HEK293 (cell line): ENCODE data around the gene PDE4B.

ENCODE experiments used
- CTCF ChIA-PET: fragments of 350-600 bp; formaldehyde crosslinking; extraction: SDS; loops from one replicate; lab custom pipeline; 2021; ENCODE audit warnings: antibody characterized with exemption; lab: Yijun Ruan, JAX
- POLR2A ChIA-PET: fragments of 300-600 bp; formaldehyde crosslinking; extraction: SDS; loops from one replicate; lab custom pipeline; 2020; ENCODE audit warnings: antibody characterized with exemption, inconsistent platforms; lab: Yijun Ruan, JAX
- H3K27ac ChIP-seq: fragments of 200-500 bp; sonication (Bioruptor generic); 2 replicates; pipeline ENCODE4 v1.5.1; 2014; ENCODE audit warnings: low read depth, low read length, control low read depth, inconsistent platforms; ENCODE audit errors: extremely low read depth
- H3K36me3 ChIP-seq, 2 experiments: fragments of 200-500 bp in 1 of 2; sonication (Bioruptor generic) in 1 of 2; 1 replicate in 1 of 2; 2 replicates in 1 of 2; pipeline ENCODE4 v1.5.1; 2014 to 2017; ENCODE audit warnings: inconsistent platforms in 2 of 2, low read length in 2 of 2; ENCODE audit not compliant: control insufficient read depth in 2 of 2, insufficient read depth in 1 of 2
- H3K4me1 ChIP-seq: fragments of 200-500 bp; sonication (Bioruptor generic); 2 replicates; pipeline ENCODE4 v1.5.1; 2014; ENCODE audit warnings: mild to moderate bottlenecking, low read length, inconsistent platforms; ENCODE audit not compliant: control insufficient read depth, insufficient read depth
- H3K4me3 ChIP-seq: 2 replicates; pipeline ENCODE4 v1.5.1; 2011; ENCODE audit warnings: low read depth, mild to moderate bottlenecking, control low read depth, low read length, moderate library complexity
- H3K9me3 ChIP-seq: fragments of 200-500 bp; sonication (Bioruptor generic); 2 replicates; pipeline ENCODE4 v1.5.1; 2014; ENCODE audit warnings: low read depth, low read length, inconsistent platforms; ENCODE audit not compliant: control insufficient read depth, insufficient read depth
- KLF1 ChIP-seq: fragments of 450-650 bp; formaldehyde crosslinking; IDR thresholded peaks from 2 replicates; pipeline ENCODE4 v1.5.1; 2016; ENCODE audit warnings: missing biosample characterization, missing genetic modification characterization
- MZF1 ChIP-seq: fragments of 450-650 bp; formaldehyde crosslinking; IDR thresholded peaks from 2 replicates; pipeline ENCODE4 v1.5.1; 2017; ENCODE audit warnings: missing biosample characterization, missing genetic modification characterization, borderline replicate concordance
- SP3 ChIP-seq: fragments of 450-650 bp; formaldehyde crosslinking; IDR thresholded peaks from 2 replicates; pipeline ENCODE4 v1.5.1; 2016; ENCODE audit warnings: missing biosample characterization, missing genetic modification characterization
- ZFP37 ChIP-seq: fragments of 450-650 bp; formaldehyde crosslinking; IDR thresholded peaks from 2 replicates; pipeline ENCODE4 v1.5.1; 2016; ENCODE audit warnings: missing biosample characterization, missing genetic modification characterization
- ZFP41 ChIP-seq: fragments of 450-650 bp; formaldehyde crosslinking; IDR thresholded peaks from 2 replicates; pipeline ENCODE4 v1.5.1; 2016; ENCODE audit warnings: missing biosample characterization, missing genetic modification characterization, borderline replicate concordance
- ZFP69B ChIP-seq: fragments of 450-650 bp; formaldehyde crosslinking; IDR thresholded peaks from 2 replicates; pipeline ENCODE4 v1.5.1; 2016; ENCODE audit warnings: missing biosample characterization, missing genetic modification characterization
- ZNF132 ChIP-seq: fragments of 450-650 bp; formaldehyde crosslinking; IDR thresholded peaks from 2 replicates; pipeline ENCODE4 v1.5.1; 2017; ENCODE audit warnings: missing biosample characterization, missing genetic modification characterization, borderline replicate concordance
- ZNF133 ChIP-seq: fragments of 450-650 bp; formaldehyde crosslinking; IDR thresholded peaks from 2 replicates; pipeline ENCODE4 v1.5.1; 2016; ENCODE audit warnings: missing biosample characterization, missing genetic modification characterization
- ZNF138 ChIP-seq: fragments of 450-650 bp; formaldehyde crosslinking; IDR thresholded peaks from 2 replicates; pipeline ENCODE4 v1.5.1; 2016; ENCODE audit warnings: missing biosample characterization, missing genetic modification characterization, borderline replicate concordance
- ZNF514 ChIP-seq: fragments of 450-650 bp; formaldehyde crosslinking; IDR thresholded peaks from 2 replicates; pipeline ENCODE4 v1.5.1; 2016; ENCODE audit warnings: missing biosample characterization, missing genetic modification characterization
- ZNF544 ChIP-seq: fragments of 450-650 bp; formaldehyde crosslinking; IDR thresholded peaks from 2 replicates; pipeline ENCODE4 v1.5.0; 2017; ENCODE audit warnings: missing biosample characterization, missing genetic modification characterization
- ZNF560 ChIP-seq: fragments of 450-650 bp; formaldehyde crosslinking; IDR thresholded peaks from 2 replicates; pipeline ENCODE4 v1.5.1; 2017; ENCODE audit warnings: missing biosample characterization, missing genetic modification characterization, borderline replicate concordance
- ZNF571 ChIP-seq: fragments of 450-650 bp; formaldehyde crosslinking; IDR thresholded peaks from 2 replicates; pipeline ENCODE4 v1.5.0; 2017; ENCODE audit warnings: missing biosample characterization, missing genetic modification characterization
- ZNF701 ChIP-seq: fragments of 450-650 bp; formaldehyde crosslinking; IDR thresholded peaks from 2 replicates; pipeline ENCODE4 v1.5.1; 2016; ENCODE audit warnings: missing biosample characterization, missing genetic modification characterization
- TF ChIP-seq, protein P1 (sequence below): IDR thresholded peaks from 2 replicates; pipeline ENCODE4 v1.6.1; 2011; ENCODE audit warnings: mild to moderate bottlenecking, low read depth, low read length, borderline replicate concordance
- TF ChIP-seq, protein P2 (sequence below): fragments of 450-650 bp; formaldehyde crosslinking; IDR thresholded peaks from 2 replicates; pipeline ENCODE4 v1.5.1; 2016; ENCODE audit warnings: missing biosample characterization, missing genetic modification characterization
- TF ChIP-seq, protein P3 (sequence below): fragments of 450-650 bp; formaldehyde crosslinking; IDR thresholded peaks from 2 replicates; pipeline ENCODE4 v1.5.1; 2016; ENCODE audit warnings: missing biosample characterization, missing genetic modification characterization
- TF ChIP-seq, protein P4 (sequence below): fragments of 450-650 bp; formaldehyde crosslinking; IDR thresholded peaks from 2 replicates; pipeline ENCODE4 v1.5.1; 2016; ENCODE audit warnings: missing biosample characterization, missing genetic modification characterization
- TF ChIP-seq, protein P5 (sequence below): fragments of 450-650 bp; formaldehyde crosslinking; IDR thresholded peaks from 2 replicates; pipeline ENCODE4 v1.5.1; 2016; ENCODE audit warnings: missing biosample characterization, missing genetic modification characterization

The PDE4B gene

DNA sequence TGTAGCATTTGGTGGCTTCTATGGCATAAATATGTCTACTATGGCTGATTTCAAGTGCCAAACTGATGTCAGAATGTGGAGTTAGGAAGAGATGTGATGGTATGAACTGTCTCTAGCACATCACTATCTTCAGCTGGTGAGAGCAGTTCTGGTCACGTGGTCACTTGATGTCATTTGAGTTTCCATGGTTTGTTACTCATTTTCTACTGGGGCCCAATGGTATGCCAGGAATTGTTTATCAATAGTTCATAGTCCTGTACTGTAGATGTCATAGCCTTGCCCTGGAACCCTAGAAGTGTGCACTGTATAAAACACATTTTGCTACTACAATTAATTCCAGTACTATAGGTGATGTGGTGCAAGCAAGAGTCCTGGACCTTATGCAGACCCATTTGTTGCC, 153.7 kb downstream of the PDE4B start:
- Histone ChIP-seq H3K27ac (no peak overlapping the region), H3K36me3 (no peaks in the 10 kb centered on the region), H3K9me3 (no peaks in the 10 kb centered on the region), H3K4me3 (no peak overlapping the region), H3K4me1 (no peaks in the 10 kb centered on the region)
- ChIA-PET POLR2A (no interaction called here), CTCF (interaction anchor here (1.4 kb wide), 1 partner anchor 307 kb away, joined by 3 read pairs; no protein-coding TSS in a partner anchor)
- TF ChIP-seq MZF1: no peak
- TF ChIP-seq, protein P1, sequence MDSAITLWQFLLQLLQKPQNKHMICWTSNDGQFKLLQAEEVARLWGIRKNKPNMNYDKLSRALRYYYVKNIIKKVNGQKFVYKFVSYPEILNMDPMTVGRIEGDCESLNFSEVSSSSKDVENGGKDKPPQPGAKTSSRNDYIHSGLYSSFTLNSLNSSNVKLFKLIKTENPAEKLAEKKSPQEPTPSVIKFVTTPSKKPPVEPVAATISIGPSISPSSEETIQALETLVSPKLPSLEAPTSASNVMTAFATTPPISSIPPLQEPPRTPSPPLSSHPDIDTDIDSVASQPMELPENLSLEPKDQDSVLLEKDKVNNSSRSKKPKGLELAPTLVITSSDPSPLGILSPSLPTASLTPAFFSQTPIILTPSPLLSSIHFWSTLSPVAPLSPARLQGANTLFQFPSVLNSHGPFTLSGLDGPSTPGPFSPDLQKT: no peak
- TF ChIP-seq ZFP69B (tag by site-specific recombination): no peak
- no peak for TF ChIP-seq ZNF132
- no peak for TF ChIP-seq KLF1 (tag by site-specific recombination)
- TF ChIP-seq ZFP41 (tag by site-specific recombination): no peak
- no peak for TF ChIP-seq ZNF133 (tag by site-specific recombination)
- TF ChIP-seq, protein P2, sequence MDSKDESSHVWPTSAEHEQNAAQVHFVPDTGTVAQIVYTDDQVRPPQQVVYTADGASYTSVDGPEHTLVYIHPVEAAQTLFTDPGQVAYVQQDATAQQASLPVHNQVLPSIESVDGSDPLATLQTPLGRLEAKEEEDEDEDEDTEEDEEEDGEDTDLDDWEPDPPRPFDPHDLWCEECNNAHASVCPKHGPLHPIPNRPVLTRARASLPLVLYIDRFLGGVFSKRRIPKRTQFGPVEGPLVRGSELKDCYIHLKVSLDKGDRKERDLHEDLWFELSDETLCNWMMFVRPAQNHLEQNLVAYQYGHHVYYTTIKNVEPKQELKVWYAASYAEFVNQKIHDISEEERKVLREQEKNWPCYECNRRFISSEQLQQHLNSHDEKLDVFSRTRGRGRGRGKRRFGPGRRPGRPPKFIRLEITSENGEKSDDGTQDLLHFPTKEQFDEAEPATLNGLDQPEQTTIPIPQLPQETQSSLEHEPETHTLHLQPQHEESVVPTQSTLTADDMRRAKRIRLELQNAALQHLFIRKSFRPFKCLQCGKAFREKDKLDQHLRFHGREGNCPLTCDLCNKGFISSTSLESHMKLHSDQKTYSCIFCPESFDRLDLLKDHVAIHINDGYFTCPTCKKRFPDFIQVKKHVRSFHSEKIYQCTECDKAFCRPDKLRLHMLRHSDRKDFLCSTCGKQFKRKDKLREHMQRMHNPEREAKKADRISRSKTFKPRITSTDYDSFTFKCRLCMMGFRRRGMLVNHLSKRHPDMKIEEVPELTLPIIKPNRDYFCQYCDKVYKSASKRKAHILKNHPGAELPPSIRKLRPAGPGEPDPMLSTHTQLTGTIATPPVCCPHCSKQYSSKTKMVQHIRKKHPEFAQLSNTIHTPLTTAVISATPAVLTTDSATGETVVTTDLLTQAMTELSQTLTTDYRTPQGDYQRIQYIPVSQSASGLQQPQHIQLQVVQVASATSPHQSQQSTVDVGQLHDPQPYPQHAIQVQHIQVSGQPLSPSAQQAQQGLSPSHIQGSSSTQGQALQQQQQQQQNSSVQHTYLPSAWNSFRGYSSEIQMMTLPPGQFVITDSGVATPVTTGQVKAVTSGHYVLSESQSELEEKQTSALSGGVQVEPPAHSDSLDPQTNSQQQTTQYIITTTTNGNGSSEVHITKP: no peak
- no peak for TF ChIP-seq ZNF701 (tag by site-specific recombination)
- TF ChIP-seq ZNF544 (tag by site-specific recombination): no peak
- no peak for TF ChIP-seq SP3 (tag by site-specific recombination)
- no peak for TF ChIP-seq ZNF571 (tag by site-specific recombination)
- TF ChIP-seq, protein P3, sequence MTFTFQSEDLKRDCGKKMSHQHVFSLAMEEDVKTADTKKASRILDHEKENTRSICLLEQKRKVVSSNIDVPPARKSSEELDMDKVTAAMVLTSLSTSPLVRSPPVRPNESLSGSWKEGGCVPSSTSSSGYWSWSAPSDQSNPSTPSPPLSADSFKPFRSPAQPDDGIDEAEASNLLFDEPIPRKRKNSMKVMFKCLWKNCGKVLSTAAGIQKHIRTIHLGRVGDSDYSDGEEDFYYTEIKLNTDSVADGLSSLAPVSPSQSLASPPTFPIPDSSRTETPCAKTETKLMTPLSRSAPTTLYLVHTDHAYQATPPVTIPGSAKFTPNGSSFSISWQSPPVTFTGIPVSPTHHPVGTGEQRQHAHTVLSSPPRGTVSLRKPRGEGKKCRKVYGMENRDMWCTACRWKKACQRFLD (tag by site-specific recombination): no peak
- TF ChIP-seq, protein P4, sequence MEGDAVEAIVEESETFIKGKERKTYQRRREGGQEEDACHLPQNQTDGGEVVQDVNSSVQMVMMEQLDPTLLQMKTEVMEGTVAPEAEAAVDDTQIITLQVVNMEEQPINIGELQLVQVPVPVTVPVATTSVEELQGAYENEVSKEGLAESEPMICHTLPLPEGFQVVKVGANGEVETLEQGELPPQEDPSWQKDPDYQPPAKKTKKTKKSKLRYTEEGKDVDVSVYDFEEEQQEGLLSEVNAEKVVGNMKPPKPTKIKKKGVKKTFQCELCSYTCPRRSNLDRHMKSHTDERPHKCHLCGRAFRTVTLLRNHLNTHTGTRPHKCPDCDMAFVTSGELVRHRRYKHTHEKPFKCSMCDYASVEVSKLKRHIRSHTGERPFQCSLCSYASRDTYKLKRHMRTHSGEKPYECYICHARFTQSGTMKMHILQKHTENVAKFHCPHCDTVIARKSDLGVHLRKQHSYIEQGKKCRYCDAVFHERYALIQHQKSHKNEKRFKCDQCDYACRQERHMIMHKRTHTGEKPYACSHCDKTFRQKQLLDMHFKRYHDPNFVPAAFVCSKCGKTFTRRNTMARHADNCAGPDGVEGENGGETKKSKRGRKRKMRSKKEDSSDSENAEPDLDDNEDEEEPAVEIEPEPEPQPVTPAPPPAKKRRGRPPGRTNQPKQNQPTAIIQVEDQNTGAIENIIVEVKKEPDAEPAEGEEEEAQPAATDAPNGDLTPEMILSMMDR (tag by site-specific recombination): no peak
- no peak for TF ChIP-seq ZNF138 (tag by site-specific recombination)
- no peak for TF ChIP-seq ZNF514
- no peak for TF ChIP-seq ZFP37 (tag by site-specific recombination)
- no peak for TF ChIP-seq ZNF560 (tag by site-specific recombination)
- TF ChIP-seq, protein P5, sequence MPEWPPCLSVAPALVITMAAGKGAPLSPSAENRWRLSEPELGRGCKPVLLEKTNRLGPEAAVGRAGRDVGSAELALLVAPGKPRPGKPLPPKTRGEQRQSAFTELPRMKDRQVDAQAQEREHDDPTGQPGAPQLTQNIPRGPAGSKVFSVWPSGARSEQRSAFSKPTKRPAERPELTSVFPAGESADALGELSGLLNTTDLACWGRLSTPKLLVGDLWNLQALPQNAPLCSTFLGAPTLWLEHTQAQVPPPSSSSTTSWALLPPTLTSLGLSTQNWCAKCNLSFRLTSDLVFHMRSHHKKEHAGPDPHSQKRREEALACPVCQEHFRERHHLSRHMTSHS (tag by site-specific recombination): no peak
